ENCODE data around the gene PHLPP1.
A peak's percentile ranks its signal among the peaks of the same experiment; 100 is the strongest.

The PHLPP1 gene

GRCh38 chr18:63016270-63016669 lies 300.9 kb downstream of the PHLPP1 start:
- Mint-ChIP-seq H3K27me3 (ENCODE audit: low read depth, poor library complexity) (peaks cover 26% of the 10 kb centered on the region), H3K36me3 (ENCODE audit: low read depth) (peaks cover 8% of the 10 kb centered on the region), H3K27ac (no peak overlapping the region), H3K4me1 (no peaks in the 10 kb centered on the region), H3K4me3 (no peak overlapping the region), H3K9me3 (peaks cover 20% of the 10 kb centered on the region)
- peak; percentile 88 for TF ChIP-seq CTCF (IDR thresholded peaks at IDR 0.05)
- peak; percentile 55 for DNase-seq

GRCh38 chr18:63017076-63017475 lies 301.7 kb downstream of the PHLPP1 start:
- H3K4me1 Mint-ChIP-seq: no peaks in the 10 kb centered on the region
- no peak overlapping the region for H3K27ac Mint-ChIP-seq
- peaks cover 20% of the 10 kb centered on the region for H3K9me3 Mint-ChIP-seq
- H3K36me3 Mint-ChIP-seq (ENCODE audit: low read depth): peaks cover 8% of the 10 kb centered on the region
- peaks cover 27% of the 10 kb centered on the region for H3K27me3 Mint-ChIP-seq (ENCODE audit: low read depth, poor library complexity)
- H3K4me3 Mint-ChIP-seq: no peak overlapping the region
- no peak for TF ChIP-seq CTCF (IDR thresholded peaks at IDR 0.05)
- no peak for DNase-seq

- Mint-ChIP-seq H3K27ac (no peak overlapping the region), H3K36me3 (ENCODE audit: low read depth) (peaks cover 8% of the 10 kb centered on the region), H3K9me3 (peaks cover 20% of the 10 kb centered on the region), H3K27me3 (ENCODE audit: low read depth, poor library complexity) (peaks cover 27% of the 10 kb centered on the region), H3K4me1 (no peaks in the 10 kb centered on the region), H3K4me3 (no peak overlapping the region)
- no peak for TF ChIP-seq CTCF (IDR thresholded peaks at IDR 0.05)
- no peak for DNase-seq
Measured at GRCh38 chr18:63017977-63018376, 302.6 kb downstream of the PHLPP1 start.

- H3K27ac Mint-ChIP-seq: no peak overlapping the region
- peak; percentile 56 for DNase-seq
- H3K4me1 Mint-ChIP-seq: peaks cover 15% of the 10 kb centered on the region
- TF ChIP-seq CTCF (IDR thresholded peaks at IDR 0.05): peak; percentile 58
- H3K27me3 Mint-ChIP-seq (ENCODE audit: low read depth, poor library complexity): peaks cover 27% of the 10 kb centered on the region
- H3K9me3 Mint-ChIP-seq: peaks cover 17% of the 10 kb centered on the region
- peaks cover 8% of the 10 kb centered on the region for H3K36me3 Mint-ChIP-seq (ENCODE audit: low read depth)
- H3K4me3 Mint-ChIP-seq: no peak overlapping the region
Measured at GRCh38 chr18:63022429-63023022, 307.2 kb downstream of the PHLPP1 start.

- Mint-ChIP-seq H3K9me3 (peaks cover 2% of the 10 kb centered on the region), H3K36me3 (ENCODE audit: low read depth) (peaks cover 1% of the 10 kb centered on the region), H3K27ac (no peak overlapping the region), H3K4me3 (no peak overlapping the region), H3K27me3 (ENCODE audit: low read depth, poor library complexity) (peaks cover 22% of the 10 kb centered on the region), H3K4me1 (peaks cover 15% of the 10 kb centered on the region)
- TF ChIP-seq CTCF (IDR thresholded peaks at IDR 0.05): peak; percentile 54
- DNase-seq: peak; percentile 56
Measured at GRCh38 chr18:63025251-63026090, 310.1 kb downstream of the PHLPP1 start.

All from nephron progenitor cell (in vitro differentiated cells).